H1 (cell line): ENCODE results near the gene AMPD3. TPM values are rescaled to one million over a fixed set of nuclear protein-coding genes. Genes with fewer than 3 reads are reported as not detected.

Experiments
- CTCF ChIA-PET: fragments of 300-600 bp; sonication (Branson Sonifier 250); formaldehyde crosslinking; loops from one replicate; lab custom pipeline; 2021; ENCODE audit not compliant: partially characterized antibody; lab: Charles Lee
- POLR2A ChIA-PET: fragments of 300-600 bp; sonication (Branson Sonifier 250); formaldehyde crosslinking; loops from one replicate; lab custom pipeline; 2021; ENCODE audit warnings: inconsistent platforms; ENCODE audit not compliant: partially characterized antibody; lab: Charles Lee
- DNase-seq, 2 experiments: peaks; one replicate each; pipeline versions ENCODE4 v3.0.0 to v3.0.0-alpha.2; 2010 to 2022; ENCODE audit warnings: low spot score in 2 of 2, low read depth in 1 of 2, mixed read lengths in 1 of 2
- FAIRE-seq: peaks from 2 replicates; lab custom pipeline; 2011; peaks lifted over from hg19 to GRCh38; lab: Jason Lieb, UNC
- H2AFZ ChIP-seq: 2 replicates; pipeline ENCODE4 v1.8.1; 2012; ENCODE audit warnings: low read length, inconsistent platforms
- H2AK5ac ChIP-seq: 2 replicates; pipeline ENCODE4 v1.6.1; 2013; ENCODE audit warnings: low read depth, low read length
- H2BK120ac ChIP-seq: replicated peaks from 2 replicates; pipeline ENCODE3; 2013; ENCODE audit warnings: low read depth, low read length, inconsistent platforms
- H2BK12ac ChIP-seq: 2 replicates; pipeline ENCODE4 v1.6.1; 2013; ENCODE audit warnings: low read depth, low read length
- H2BK15ac ChIP-seq: 2 replicates; pipeline ENCODE4 v1.6.1; 2013; ENCODE audit warnings: low read length
- H2BK20ac ChIP-seq: 2 replicates; pipeline ENCODE4 v1.6.1; 2013; ENCODE audit warnings: low read length
- H2BK5ac ChIP-seq: 2 replicates; pipeline ENCODE4 v1.6.1; 2013; ENCODE audit warnings: low read depth, low read length
- H3K14ac ChIP-seq: 2 replicates; pipeline ENCODE4 v1.6.1; 2013; ENCODE audit warnings: inconsistent platforms; ENCODE audit not compliant: insufficient read length
- H3K18ac ChIP-seq: 2 replicates; pipeline ENCODE4 v1.6.1; 2013; ENCODE audit warnings: low read length; ENCODE audit errors: extremely low read depth
- H3K23ac ChIP-seq: 2 replicates; pipeline ENCODE4 v1.6.1; 2013; ENCODE audit warnings: inconsistent platforms; ENCODE audit not compliant: insufficient read length
- H3K23me2 ChIP-seq: 2 replicates; pipeline ENCODE4 v1.6.1; 2013; ENCODE audit warnings: low read depth, low read length
- H3K27ac ChIP-seq: 2 replicates; pipeline ENCODE4 v1.6.1; 2011; ENCODE audit warnings: low read depth, low read length, inconsistent platforms
- H3K27me3 ChIP-seq, 4 experiments: replicated peaks in 1 of 4; 1 replicate in 1 of 4; 2 replicates in 3 of 4; pipeline versions ENCODE4 v1.6.1 to v1.8.1; 2011 to 2013; ENCODE audit warnings: low read length in 3 of 4, mild to moderate bottlenecking in 3 of 4, inconsistent platforms in 2 of 4, mixed read lengths in 2 of 4, moderate library complexity in 1 of 4; ENCODE audit not compliant: control insufficient read depth in 3 of 4, insufficient read depth in 3 of 4; ENCODE audit errors: extremely low read depth in 1 of 4
- H3K36me3 ChIP-seq, 4 experiments: 2 replicates each; pipeline versions ENCODE4 v1.6.1 to v1.8.1; 2011 to 2013; ENCODE audit warnings: mild to moderate bottlenecking in 4 of 4, low read length in 3 of 4, moderate library complexity in 2 of 4, control low read depth in 1 of 4, inconsistent platforms in 1 of 4; ENCODE audit not compliant: insufficient read depth in 4 of 4, control insufficient read depth in 2 of 4
- H3K4ac ChIP-seq: replicated peaks from 2 replicates; pipeline ENCODE3; 2013; ENCODE audit warnings: low read length, low read depth, mixed read lengths, inconsistent platforms; ENCODE audit not compliant: insufficient read length
- H3K4me1 ChIP-seq, 4 experiments: replicated peaks in 1 of 4; 1 replicate in 1 of 4; 2 replicates in 3 of 4; pipeline versions ENCODE4 v1.6.1 to v1.8.1; 2011 to 2013; ENCODE audit warnings: low read length in 3 of 4, inconsistent platforms in 2 of 4, mixed read lengths in 1 of 4; ENCODE audit not compliant: insufficient read depth in 4 of 4, control insufficient read depth in 3 of 4
- H3K4me2 ChIP-seq, 2 experiments: 2 replicates each; pipeline versions ENCODE4 v1.6.1 to v1.8.1; 2011 to 2013; ENCODE audit warnings: low read depth in 2 of 2, low read length in 2 of 2, control low read depth in 1 of 2, inconsistent platforms in 1 of 2, mild to moderate bottlenecking in 1 of 2; ENCODE audit not compliant: insufficient read depth in 1 of 2
- H3K4me3 ChIP-seq, 4 experiments: fragments of 200-600, 300-600 bp in 1 of 4; sonication (generic), shearing (Covaris generic), sonication (Bioruptor Twin) in 1 of 4; 2 replicates each; pipeline versions ENCODE4 v1.5.1 to v1.8.1; 2011 to 2016; ENCODE audit warnings: low read length in 4 of 4, low read depth in 3 of 4, control low read depth in 2 of 4, inconsistent platforms in 2 of 4, mild to moderate bottlenecking in 2 of 4, mixed read lengths in 1 of 4, moderate library complexity in 1 of 4; ENCODE audit not compliant: insufficient read depth in 2 of 4; ENCODE audit errors: extremely low read depth in 1 of 4
- H3K56ac ChIP-seq: replicated peaks from 2 replicates; pipeline ENCODE3; 2013; ENCODE audit warnings: low read depth, mild to moderate bottlenecking, mixed read lengths, low read length, inconsistent platforms; ENCODE audit not compliant: insufficient read length
- H3K79me1 ChIP-seq: 2 replicates; pipeline ENCODE4 v1.6.1; 2013; ENCODE audit warnings: low read depth, low read length, control low read depth
- H3K79me2 ChIP-seq, 2 experiments: 2 replicates each; pipeline versions ENCODE4 v1.6.1 to v1.8.1; 2012 to 2013; ENCODE audit warnings: low read length in 2 of 2, mild to moderate bottlenecking in 2 of 2, inconsistent platforms in 1 of 2; ENCODE audit not compliant: insufficient read depth in 2 of 2, control insufficient read depth in 1 of 2
- H3K9ac ChIP-seq, 4 experiments: replicated peaks in 1 of 4; 1 replicate in 1 of 4; 2 replicates in 3 of 4; pipeline versions ENCODE4 v1.6.1 to v1.8.1; 2011 to 2013; ENCODE audit warnings: low read depth in 3 of 4, low read length in 3 of 4, control low read depth in 2 of 4, mild to moderate bottlenecking in 2 of 4, moderate library complexity in 2 of 4, inconsistent platforms in 1 of 4; ENCODE audit errors: extremely low read depth in 1 of 4
- H3K9me3 ChIP-seq, 2 experiments: 2 replicates each; pipeline versions ENCODE4 v1.6.1 to v1.8.1; 2012 to 2013; ENCODE audit warnings: mild to moderate bottlenecking in 2 of 2, moderate library complexity in 2 of 2, control low read depth in 1 of 2, inconsistent platforms in 1 of 2, low read depth in 1 of 2, low read length in 1 of 2, mixed read lengths in 1 of 2; ENCODE audit not compliant: insufficient read depth in 2 of 2
- H4K20me1 ChIP-seq, 2 experiments: replicated peaks in 1 of 2; 2 replicates each; pipeline versions ENCODE3 to v1.8.1; 2011 to 2013; ENCODE audit warnings: inconsistent platforms in 2 of 2, low read length in 2 of 2, mild to moderate bottlenecking in 1 of 2; ENCODE audit not compliant: insufficient read depth in 2 of 2, control insufficient read depth in 1 of 2
- H4K5ac ChIP-seq: 2 replicates; pipeline ENCODE4 v1.6.1; 2013; ENCODE audit warnings: low read length, low read depth, mixed read lengths, inconsistent platforms; ENCODE audit not compliant: insufficient read length
- H4K8ac ChIP-seq: 2 replicates; pipeline ENCODE4 v1.8.0; 2013; ENCODE audit warnings: mild to moderate bottlenecking, moderate library complexity, low read length, inconsistent platforms; ENCODE audit not compliant: insufficient read depth; ENCODE audit errors: extremely low read depth
- H4K91ac ChIP-seq: replicated peaks from 2 replicates; pipeline ENCODE3; 2013; ENCODE audit warnings: low read length, mixed read lengths, inconsistent platforms; ENCODE audit not compliant: insufficient read length
- CBX8 ChIP-seq: fragments of 300-800, 300-1000 bp; sonication (generic); IDR thresholded peaks from 2 replicates; pipeline ENCODE4 v1.7.1; 2016; ENCODE audit warnings: low read depth, low read length, borderline replicate concordance
- WGBS, 2 experiments: shearing (Covaris generic) in 1 of 2; methylation state at CpG; one replicate each; pipeline versions ENCODE4 v1.1.6 to v1.1.7; 2013 to 2015; ENCODE audit warnings: low lambda C conversion rate in 2 of 2, mixed read lengths in 2 of 2, inconsistent platforms in 1 of 2, low coverage in 1 of 2, missing lambda C conversion rate in 1 of 2; ENCODE audit not compliant: insufficient replicate concordance in 2 of 2, insufficient coverage in 1 of 2, insufficient read length in 1 of 2; ENCODE audit errors: extremely low coverage in 1 of 2, missing lambda C conversion rate in 1 of 2; 5-methylcytosine and 5-hydroxymethylcytosine counted together
- polyA plus RNA-seq, 7 experiments: library from polyadenylated mRNA; depleted of rRNA in 3 of 7; stranded (reverse) in 5 of 7; unstranded in 2 of 7; fragments of >200 nt in 5 of 7; fragments of 200-250 nt in 2 of 7; gene quantifications; 1 replicate in 5 of 7; 2 replicates in 1 of 7; 4 replicates in 1 of 7; pipeline versions ENCODE4 v1.2.1 to v1.2.3, GENCODE V29; 2011 to 2013; ENCODE audit warnings: missing spikeins in 2 of 7, mixed read lengths in 2 of 7
- total RNA-seq: library from RNA; stranded (reverse); fragmentation: NEBNext Ultra II Directional; extraction: Animal tissue kit (Norgen Biotek cat#: 25700); gene quantifications from 2 replicates; pipeline ENCODE4 v1.2.1, GENCODE V29; 2021

AMPD3 gene
- total and polyA plus RNA-seq, 2 of the 8 experiments (the other 6 are each of a cell fraction or from before 2014, with no cell fraction given), result 4.0 to 6.3 TPM

- H3K27ac ChIP-seq, result no peak overlapping the region
- POLR2A ChIA-PET, result no interaction called here
- no peak overlapping the region for H2BK120ac ChIP-seq
- no peaks in the 10 kb centered on the region for H3K23me2 ChIP-seq
- H4K91ac ChIP-seq, result no peak overlapping the region
- no peak overlapping the region for H3K4ac ChIP-seq
- no peaks in the 10 kb centered on the region for H3K27me3 ChIP-seq
- H3K4me3 ChIP-seq, result no peak overlapping the region
- no peaks in the 10 kb centered on the region for H3K4me1 ChIP-seq
- DNase-seq, result no peak
- peaks cover 0 to 8% (median 3%) of the 10 kb centered on the region in 4 experiments; a peak in 3 of 8 replicates for H3K36me3 ChIP-seq
- no peak for TF ChIP-seq CBX8
- TF ChIP-seq, all 59 proteins: peak for 0
- Histone ChIP-seq H2BK12ac (no peak overlapping the region), H3K4me2 (no peak overlapping the region), H3K18ac (no peak overlapping the region), H4K5ac (no peak overlapping the region), H3K9ac (no peak overlapping the region), H2BK20ac (no peak overlapping the region), H2BK5ac (no peak overlapping the region), H3K9me3 (no peaks in the 10 kb centered on the region), H2AFZ (no peak overlapping the region), H2AK5ac (no peak overlapping the region), H3K23ac (no peak overlapping the region), H3K56ac (no peak overlapping the region), H3K14ac (no peak overlapping the region), H3K79me2 (no peaks in the 10 kb centered on the region), H2BK15ac (no peak overlapping the region), H3K79me1 (no peaks in the 10 kb centered on the region), H4K8ac (no peak overlapping the region), H4K20me1 (no peaks in the 10 kb centered on the region)
- WGBS, 2 experiments, result 89% methylated on average over 2 of the region's 2 CpGs; no CpG with 5 or more reads in 1 of the 2 experiments
- FAIRE-seq, result no peak
- CTCF ChIA-PET, result interaction anchor here (1.2 kb wide), 2 partner anchors 10 to 71 kb away, joined by 4 to 5 read pairs; no protein-coding TSS in a partner anchor
Measured at GRCh38 chr11:10522921-10523320, 67.9 kb downstream of the AMPD3 start.
